HG03520 (cell line): ENCODE results near the gene FAM72D.
A peak's percentile ranks its signal among the peaks of the same experiment; 100 is the strongest.
"Not testable (repeated sequence)": the region's sequence is repeated elsewhere in the genome, so short reads cannot be mapped to it uniquely, and the experiment has no call there.

Experiments used
- ATAC-seq: cut with Tn5 transposase; IDR thresholded peaks from one replicate; pipeline ENCODE4 v1.9.1; 2021; ENCODE audit warnings: mild to moderate bottlenecking, moderate library complexity; ENCODE audit not compliant: unreplicated experiment

Gene FAM72D

DNA sequence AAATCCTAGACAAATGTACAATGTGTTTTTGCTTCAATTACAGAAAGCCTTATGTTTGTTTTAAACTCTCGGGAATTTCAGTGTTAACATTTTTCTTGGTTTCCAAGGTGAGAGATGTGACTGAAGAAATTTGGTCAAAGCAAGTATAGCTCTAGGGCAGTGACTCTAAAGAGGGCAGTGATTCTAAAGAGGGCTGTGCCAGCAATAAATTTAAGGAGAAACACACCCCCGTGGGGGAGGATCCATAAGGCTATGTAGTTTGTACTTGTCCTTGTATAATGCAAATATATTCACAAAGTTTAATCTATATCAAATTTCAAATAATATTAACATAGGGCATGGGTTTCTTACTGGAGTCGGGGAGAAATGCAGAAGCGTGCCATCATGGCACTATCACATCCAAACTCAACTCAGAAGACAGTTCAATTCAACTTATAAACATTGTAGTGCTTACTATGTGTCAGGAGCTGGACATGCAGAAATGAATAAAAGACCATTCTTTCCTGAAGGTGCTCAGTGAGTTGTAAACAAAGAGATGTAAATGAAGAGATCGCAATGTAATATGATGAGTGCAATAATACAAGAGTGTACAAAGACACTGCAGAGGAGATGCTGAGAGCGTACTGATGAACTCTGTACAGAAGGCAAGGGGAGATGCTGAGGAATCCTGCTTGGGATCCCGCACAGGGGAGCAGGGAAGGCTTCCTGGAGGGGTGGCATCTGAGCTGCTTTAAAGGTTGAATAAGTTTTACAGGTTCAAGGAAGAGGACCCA lies 13.1 kb upstream of the FAM72D start:
- not testable (repeated sequence) for ATAC-seq

DNA sequence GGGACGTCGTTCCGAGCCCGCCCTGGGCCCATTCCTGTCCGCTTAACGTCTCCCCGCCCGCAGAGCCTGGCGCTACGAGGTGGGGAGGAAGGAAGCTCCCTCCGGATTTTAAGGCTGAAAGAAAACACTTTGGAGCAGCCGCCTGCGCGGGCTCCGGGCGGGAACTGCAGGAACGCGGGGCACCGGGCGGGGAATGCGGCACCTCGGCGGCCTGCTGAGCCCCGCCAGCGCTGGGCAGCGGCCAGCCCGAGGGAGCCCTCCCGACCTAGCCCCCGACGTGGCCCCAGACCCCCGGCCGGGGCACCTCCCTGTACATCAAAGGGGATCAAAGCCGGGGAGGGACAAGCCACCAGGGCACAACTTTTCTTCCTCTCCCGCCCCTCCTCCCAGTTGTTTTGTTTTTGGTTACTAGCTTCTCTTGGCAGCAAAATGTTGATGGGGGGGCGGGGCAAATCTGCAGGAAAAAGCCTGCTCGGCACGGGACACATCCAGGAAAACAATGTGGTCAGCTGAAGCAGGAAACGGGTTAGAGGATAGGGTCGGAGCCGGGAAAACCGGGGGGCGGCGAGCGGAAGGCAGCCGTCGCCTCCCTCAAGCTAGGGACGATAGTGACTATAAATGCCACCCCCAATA lies 2.1 kb upstream of the FAM72D start:
- not testable (repeated sequence) for ATAC-seq

DNA sequence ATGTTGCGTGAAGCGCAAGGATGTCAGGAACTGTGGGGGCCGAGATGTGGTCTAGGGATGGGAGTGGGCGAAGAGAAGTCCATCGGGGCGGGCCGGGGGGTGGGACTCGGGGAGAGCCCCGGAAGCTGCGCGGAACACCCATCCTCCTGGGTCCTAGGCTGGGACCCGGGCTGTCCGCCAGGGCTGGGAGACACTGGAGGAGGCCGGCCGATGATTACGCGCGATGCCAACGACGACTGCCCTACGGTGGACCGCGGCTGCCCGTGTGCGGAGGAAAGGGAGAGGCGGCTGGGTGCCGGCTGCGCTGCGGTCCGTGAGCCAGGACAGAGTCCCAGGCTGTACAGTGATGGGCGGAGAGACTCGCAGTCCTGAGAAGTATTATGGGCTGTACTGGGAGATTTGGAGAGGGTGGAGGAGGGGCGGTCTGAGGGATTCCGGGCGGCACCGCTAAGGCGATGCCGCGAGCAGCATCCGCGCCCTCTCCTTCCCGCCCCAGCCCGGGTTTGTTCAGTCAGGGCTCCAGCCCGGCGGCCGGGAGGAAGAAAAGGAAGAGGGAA lies 1.0 kb upstream of the FAM72D start:
- ATAC-seq = peak; percentile 2

DNA sequence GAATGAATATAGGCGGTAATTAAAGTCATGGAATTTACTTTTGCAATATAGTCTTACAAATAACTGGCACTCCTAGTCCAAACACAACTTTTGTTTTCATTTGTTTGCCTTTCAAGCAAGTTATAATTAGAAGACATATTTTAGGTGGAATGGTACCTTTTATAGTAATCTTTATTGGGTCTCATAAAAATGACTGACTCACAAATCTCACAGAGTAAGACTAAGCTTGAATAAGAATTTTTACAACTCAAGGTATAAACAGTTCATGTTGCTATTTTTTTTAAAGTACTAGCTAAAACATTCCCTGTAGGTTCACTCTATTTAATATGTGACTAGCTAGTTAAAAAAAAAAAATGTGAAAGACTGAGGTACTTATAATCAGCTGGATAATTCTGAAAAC lies 6.0 kb downstream of the FAM72D start:
- not testable (repeated sequence) for ATAC-seq

DNA sequence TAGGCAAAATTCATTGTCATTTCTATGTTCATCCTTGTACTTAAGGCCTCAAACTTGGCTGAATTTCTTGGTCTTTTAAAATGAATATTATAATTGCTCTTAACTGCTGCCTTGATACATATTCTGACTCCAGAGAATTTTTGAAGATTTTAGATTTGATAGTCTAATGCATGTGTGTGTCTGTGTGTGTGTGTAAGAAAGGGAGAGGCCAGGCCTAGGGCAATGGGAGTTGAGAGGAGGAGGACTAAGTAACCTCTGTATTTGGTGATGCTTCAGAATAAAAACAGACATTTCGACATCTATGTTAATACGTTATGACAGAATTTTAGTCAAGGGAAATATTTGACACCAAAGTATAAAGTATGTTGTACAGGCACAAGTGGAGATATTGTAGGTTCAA lies 7.5 kb downstream of the FAM72D start:
- not testable (repeated sequence) for ATAC-seq

DNA sequence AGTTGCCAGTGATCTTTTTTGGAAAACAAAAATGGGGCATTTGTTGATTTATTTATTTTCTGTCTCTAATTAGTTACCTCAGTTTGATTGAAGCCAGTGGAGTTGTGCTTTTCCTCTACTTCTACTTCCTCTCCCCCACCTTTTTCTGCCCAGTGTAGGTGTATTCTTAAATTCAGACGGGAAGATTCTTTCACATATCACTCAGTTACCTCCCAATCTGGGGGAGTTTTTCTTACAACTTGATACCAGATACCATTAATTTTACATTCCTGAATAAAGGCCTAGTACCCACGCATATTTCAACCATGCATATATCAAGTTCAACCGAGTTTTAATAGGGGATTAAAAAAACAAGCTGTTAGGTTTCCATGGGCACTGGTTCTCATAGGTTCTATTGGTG lies 15.9 kb downstream of the FAM72D start:
- ATAC-seq = not testable (repeated sequence)

DNA sequence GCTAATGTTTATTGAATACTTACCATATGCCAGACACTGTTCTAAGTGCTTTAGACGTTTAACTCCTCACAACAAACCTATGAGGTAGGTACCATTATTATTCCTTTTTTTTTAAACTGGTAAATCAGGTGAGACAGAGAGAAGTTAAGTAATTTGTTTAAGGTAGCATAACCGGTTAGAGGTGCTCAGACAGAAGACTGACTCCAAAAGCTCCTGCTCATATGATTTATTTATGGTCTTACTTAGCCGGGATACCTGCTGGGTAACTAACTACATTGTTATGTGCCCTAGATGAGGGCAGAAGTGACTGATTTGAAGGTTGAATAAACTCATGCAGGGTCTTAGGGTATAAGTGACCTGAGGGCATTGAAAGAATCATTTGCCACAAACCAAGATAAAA lies 16.9 kb downstream of the FAM72D start:
- ATAC-seq = not testable (repeated sequence)

DNA sequence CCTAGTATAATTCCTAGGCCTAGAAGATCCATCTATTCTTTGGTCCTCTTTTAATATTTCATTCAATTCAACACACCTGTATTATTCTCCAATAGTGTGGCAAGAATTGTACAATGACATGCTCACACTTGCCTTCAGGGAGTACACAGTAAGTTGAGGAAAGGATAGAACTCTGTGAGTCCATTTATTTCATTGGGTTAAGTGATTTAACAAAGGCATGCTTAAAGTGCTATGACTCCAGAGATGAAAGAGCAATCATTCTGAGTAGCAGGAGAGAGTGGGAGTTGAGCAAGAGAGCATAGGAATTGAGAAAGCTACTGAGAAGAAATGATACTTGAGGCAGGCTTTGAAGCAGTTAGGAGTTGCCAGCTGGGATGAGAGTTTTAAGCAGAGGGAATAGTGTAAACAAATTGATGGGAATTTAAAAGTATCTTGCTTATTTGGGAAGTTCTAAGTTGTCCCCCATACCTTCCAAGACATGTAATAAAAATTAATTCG lies 18.8 kb downstream of the FAM72D start:
- ATAC-seq = not testable (repeated sequence)

DNA sequence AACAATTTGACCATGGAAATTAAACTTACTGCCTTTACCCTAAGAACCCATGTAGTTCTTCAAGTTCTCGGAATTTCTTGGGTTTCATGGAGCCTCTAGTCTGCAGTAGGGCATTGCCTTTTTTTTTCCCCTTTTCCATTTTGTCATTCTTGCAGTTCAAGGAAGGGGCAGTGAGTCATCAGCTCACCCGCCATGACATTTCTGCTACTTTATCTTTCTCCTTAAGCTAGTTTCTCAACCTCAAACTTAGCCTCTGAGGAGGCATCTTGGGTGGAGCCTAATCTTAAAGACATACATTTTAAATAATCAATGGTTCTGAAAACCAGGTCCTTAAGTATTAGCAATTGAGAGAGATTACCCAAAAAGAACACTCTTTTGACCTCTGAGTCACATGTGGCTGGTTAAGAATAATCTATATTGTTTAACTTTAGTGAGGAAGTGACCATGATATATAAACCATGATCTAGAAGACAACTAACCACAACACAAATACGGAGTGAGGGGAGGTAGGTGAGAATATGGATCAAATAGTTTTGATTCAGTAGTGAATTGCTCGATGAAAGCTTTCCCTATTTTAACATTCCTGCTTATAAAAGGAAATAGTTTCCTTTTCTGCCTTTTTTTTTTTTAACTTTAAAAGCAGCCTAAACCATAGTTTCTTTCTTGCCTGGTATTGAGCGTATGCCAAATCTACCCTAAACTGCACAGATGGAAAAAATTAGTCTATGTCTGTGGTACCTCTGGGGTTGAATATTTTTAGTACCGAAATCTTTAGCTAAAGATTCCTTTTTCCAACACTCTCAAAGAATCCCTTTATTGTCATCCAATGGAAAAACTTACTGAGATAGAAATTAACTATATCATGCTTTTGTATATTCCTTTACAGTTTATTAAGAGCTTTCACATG lies 20.1 kb downstream of the FAM72D start:
- ATAC-seq = not testable (repeated sequence)

DNA sequence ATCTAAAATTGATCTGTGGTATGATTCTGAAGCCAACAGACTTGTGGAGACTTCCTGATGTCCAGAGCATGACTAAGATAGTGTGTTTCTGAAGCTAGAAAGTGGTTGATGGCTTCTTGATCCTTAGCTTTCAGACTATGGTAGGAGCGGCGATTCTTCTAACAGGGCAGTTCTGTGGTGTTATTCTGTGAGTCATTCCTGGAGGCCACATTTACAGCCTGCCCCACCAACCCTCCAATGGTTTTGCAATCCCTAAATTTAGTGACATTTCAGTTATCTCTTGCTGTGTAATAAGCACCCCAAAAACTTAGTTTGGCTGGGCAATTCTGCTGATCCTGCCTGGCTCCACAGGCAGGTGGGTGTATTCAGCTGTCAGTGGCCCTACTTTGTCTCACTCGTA lies 24.1 kb downstream of the FAM72D start:
- ATAC-seq = not testable (repeated sequence)

DNA sequence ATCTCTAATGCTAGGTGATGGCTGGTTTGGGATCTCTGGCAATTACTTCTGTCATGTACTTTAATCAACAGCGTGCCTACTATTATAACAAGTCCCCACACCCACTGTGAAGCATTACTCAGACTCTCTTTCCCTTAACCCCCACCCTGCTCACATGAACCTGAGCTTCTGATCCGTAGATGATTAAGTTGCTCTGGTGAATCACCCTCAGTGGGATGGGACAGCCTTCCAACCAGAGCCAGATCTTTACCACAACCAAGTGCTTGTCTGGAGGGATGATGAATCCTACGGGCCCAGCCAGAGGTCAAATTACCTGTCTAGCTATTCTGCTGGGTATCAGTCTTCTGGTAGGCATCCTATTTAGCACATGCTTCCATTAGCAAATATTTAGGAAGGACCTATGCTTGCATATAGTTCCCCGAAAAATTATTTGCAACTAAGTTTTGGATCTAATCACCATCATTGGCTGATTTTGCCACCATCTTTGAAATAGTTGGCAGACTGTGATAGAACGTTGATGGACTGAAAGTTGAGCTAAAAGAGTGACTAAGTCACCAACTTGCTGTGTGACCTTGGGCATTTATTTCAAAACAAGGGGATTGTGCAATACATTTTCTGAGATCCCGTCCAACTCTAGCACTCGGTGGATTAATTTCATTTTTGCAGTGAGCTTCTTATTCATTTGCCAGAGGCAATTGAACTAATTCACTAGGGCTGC lies 26.7 kb downstream of the FAM72D start:
- not testable (repeated sequence) for ATAC-seq

DNA sequence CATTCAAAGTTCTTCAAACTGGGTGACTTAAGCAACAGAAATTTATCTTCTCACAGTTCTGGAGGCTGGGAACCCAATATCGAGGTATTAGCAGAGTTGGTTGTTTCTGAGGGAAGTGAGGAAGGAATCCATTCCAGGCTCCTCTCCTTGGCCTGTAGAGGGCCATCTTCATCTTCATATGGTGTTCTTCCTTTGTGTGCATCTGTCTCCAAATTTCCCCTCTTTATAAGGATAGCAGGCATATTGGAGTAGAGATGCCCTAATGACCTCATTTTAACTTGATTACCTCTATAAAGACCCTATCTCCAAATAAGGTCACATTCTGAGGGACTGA lies 27.3 kb downstream of the FAM72D start:
- ATAC-seq = not testable (repeated sequence)

DNA sequence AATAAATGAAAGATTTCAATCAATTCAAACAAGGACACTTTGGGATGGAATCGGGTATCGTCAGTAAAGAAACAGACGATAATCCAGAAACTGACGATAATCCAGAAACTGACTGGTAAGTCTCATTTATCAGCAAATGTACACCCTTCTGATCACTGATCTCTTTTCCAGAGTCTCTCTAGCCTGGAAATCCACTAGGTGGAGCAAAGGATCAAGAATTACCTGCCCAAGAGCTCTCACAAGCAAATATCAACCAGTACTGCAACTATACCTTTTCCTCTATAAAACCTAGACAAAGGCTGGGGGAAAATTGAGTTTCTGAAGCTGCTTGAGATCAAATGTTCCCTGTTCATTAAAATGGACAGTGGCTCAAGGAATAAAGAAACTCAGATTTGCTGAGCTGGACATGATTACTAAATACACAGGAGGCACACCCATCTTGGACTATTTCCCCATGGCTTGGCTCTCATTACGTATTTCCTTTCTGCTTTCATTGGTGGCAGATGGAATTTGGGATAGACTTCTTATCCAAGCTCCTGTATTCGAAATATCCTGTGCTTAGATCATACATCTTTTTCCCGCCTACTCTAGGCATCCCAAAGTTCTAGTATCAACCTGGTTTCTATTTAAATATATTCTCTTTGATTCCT lies 28.3 kb downstream of the FAM72D start:
- not testable (repeated sequence) for ATAC-seq

DNA sequence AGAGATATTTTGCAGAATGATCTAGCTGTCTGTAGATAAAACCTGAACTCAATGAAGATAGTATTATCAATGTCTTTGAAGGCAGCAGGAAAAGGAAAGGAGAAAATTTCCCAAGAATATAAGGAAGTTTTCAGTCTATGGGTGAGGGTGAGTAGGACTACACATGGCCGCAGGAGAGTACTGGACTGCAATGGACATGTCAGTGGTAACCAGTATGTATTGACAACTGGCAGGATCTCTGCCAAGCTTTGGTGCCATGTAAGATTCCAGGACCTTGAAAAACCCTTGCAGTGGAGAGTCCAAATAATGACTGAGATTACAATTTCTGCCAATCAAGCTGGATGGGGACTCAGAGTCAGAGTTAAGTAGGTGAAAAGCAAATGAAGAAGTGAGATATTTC lies 29.3 kb downstream of the FAM72D start:
- ATAC-seq = not testable (repeated sequence)

DNA sequence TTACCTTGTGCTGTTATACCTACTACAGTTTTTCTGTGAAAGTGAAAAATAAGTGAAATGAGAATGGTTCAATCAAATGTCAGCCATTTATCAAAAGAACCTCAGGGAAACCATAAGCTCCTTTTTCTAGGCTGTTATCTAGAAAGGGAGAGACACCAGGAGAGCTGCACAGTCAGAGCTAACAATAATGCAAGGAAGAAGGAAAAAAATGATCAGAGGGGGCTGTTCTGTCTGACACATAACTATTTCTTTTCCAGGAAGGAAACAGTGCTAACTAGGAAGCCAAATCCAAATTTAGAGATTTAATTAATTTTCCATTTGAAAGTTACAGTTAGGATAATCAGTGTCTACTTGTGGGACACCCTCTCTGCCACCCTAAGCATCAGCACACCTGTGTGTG lies 31.4 kb downstream of the FAM72D start:
- ATAC-seq = not testable (repeated sequence)

DNA sequence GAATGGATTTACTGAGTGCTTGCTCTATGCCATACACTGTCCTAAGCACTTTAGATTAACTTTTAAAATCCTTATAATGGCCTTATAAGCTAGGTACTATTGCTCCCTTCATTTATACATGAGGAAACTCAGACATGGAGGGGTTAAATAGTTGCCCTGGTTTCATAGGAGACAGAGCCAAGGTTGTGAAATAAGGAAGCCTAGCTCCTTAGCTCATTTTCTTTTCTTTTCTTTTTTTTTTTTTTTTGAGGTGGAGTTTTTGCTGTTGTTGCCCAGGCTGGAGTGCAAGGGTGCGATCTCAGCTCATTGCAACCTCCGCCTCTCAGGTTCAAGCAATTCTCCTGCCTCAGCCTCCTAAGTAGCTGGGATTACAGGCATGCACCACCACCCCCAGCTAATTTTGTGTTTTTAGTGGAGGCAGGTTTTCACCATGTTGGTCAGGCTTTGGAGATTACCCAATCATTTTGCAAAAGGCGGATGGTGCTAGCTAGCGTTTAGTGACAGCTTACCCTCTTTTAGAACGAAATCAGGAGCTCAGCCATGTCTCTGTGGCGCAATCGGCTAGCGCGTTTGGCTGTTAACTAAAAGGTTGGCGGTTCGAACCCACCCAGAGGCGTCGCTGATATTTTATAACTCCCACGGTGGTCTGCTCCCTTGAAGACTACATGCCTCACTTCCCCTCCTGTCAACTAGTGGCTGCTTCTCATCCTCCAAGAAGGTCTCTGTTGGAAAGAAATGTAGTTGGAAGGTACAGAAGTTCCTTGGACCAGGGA lies 33.1 kb downstream of the FAM72D start:
- not testable (repeated sequence) for ATAC-seq

DNA sequence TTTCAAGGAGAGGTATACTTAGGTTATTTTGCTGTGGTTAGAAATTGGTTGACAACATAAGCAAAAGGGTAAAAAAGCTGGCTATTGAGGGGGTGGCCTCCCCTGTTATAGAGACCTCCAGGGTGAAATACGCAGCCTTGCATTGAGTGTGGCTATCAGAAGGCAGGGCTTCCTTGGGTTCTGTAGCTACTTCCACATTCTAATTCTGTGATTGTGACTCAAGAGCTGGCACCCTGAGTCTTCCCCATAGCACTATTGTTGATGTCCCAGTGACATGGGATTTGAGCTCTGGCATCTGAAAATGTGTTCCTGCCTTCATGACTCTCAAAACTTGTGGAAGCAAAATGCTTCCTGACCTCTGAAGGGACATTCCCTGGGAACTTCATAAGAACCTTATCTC lies 38.7 kb downstream of the FAM72D start:
- not testable (repeated sequence) for ATAC-seq

DNA sequence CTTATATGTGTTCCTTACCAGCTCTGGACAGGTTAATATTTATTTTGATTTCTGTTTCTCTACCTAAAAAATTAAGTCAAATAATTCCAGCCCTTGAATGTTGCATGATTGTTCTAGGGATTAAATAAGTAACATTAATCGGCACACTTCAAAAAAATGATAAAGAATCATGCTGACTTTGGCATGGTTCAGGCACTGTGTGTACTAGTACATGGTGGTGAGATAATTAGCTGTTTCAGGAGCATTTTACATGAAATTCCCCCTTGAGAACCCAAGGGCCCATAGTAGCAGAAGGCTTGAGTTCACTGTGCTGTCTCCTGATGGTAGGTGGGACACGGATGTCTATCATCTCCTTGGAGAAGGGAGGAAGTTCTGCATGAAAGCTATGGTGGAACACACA lies 44.8 kb downstream of the FAM72D start:
- not testable (repeated sequence) for ATAC-seq
